Spleen (tissue), 7 donors: Measurements from ENCODE around the gene MAP2.

Experiments
- CTCF ChIP-seq, 11 experiments: fragments of 200-600 bp in 7 of 11; fragments of 450-650 bp in 4 of 11; sonication (generic) in 4 of 11; IDR thresholded peaks in 8 of 11; conservative IDR thresholded peaks in 3 of 11; 1 replicate in 7 of 11; 2 replicates in 4 of 11; pipeline versions ENCODE4 v1.4.0 to v1.8.0; 2016 to 2021; ENCODE audit warnings: antibody characterized with exemption in 11 of 11, inconsistent platforms in 4 of 11, mild to moderate bottlenecking in 1 of 11
- POLR2A ChIP-seq, 3 donors: fragments of 450-650 bp; IDR thresholded peaks; one replicate each; pipeline ENCODE4 v1.5.1; 2017; ENCODE audit warnings: antibody characterized with exemption in 3 of 3, mild to moderate bottlenecking in 1 of 3
- POLR2AphosphoS5 ChIP-seq, 3 donors: sonication (generic); formaldehyde crosslinking; IDR thresholded peaks; one replicate each; pipeline ENCODE4 v1.5.1; 2017; ENCODE audit warnings: antibody characterized with exemption in 3 of 3
- donor health status: DM: no; HTN: no; CAD: no; lungs with moderate emphysema.
- donor health status: DM: no; HTN: no; CAD: no.
- donor health status: DM: no; HTN: no; CAD: no.

GRCh38 chr2:209642146-209642820 is 218.4 kb downstream of the MAP2 start:
- TF ChIP-seq POLR2AphosphoS5 (IDR thresholded peaks at IDR 0.05), result no peak
- no peak for TF ChIP-seq CTCF (IDR thresholded peaks at IDR 0.05 in 8 of 11, conservative IDR thresholded peaks at IDR 0.05 in 3 of 11)
- TF ChIP-seq POLR2A (IDR thresholded peaks at IDR 0.05), result no peak
